Caco-2 (cell line): ENCODE measurements around the gene SMIM10. TPM values are rescaled to one million over a fixed set of nuclear protein-coding genes. Genes with fewer than 3 reads are reported as not detected.

Experiments used
- BruUV-seq: library from RNA; stranded (reverse); fragments of 400-500 nt; replicated peaks from 2 replicates; lab custom pipeline; 2021; lab: Mats Ljungman, UMichigan
- CTCF ChIA-PET: fragments of 300-600 bp; sonication (Branson Sonifier 250); formaldehyde crosslinking; loops from one replicate; lab custom pipeline; 2022; ENCODE audit warnings: antibody characterized with exemption; lab: Charles Lee
- POLR2A ChIA-PET: fragments of 300-600 bp; sonication (Branson Sonifier 250); formaldehyde crosslinking; loops from one replicate; lab custom pipeline; 2022; ENCODE audit warnings: antibody characterized with exemption; lab: Charles Lee
- DNase-seq, 2 experiments: peaks; one replicate each; pipeline versions ENCODE4 v3.0.0 to v3.0.0-alpha.2; 2020 to 2022
- H3K27me3 ChIP-seq: replicated peaks from 2 replicates; pipeline ENCODE4 v1.6.0; 2011; ENCODE audit warnings: low read length; ENCODE audit not compliant: control insufficient read depth, insufficient read depth
- H3K36me3 ChIP-seq: 2 replicates; pipeline ENCODE4 v1.5.1; 2011; ENCODE audit warnings: low read length; ENCODE audit not compliant: control insufficient read depth, insufficient read depth
- H3K4me1 ChIP-seq: fragments of 250-450 bp; sonication (Bioruptor Pico); 2 replicates; pipeline ENCODE4 v1.5.1; 2020; ENCODE audit warnings: mild to moderate bottlenecking
- H3K4me3 ChIP-seq: 2 replicates; pipeline ENCODE4 v1.5.1; 2011; ENCODE audit warnings: low read depth, mild to moderate bottlenecking, control low read depth, low read length
- H3K9me3 ChIP-seq: fragments of 250-450 bp; sonication (Bioruptor Pico); 2 replicates; pipeline ENCODE4 v1.5.1; 2020; ENCODE audit warnings: mild to moderate bottlenecking, moderate library complexity
- H3K27ac Mint-ChIP-seq: one replicate; pipeline ENCODE4 v1.8.0; 2022; ENCODE audit warnings: mixed read lengths; ENCODE audit not compliant: unreplicated experiment
- H3K27me3 Mint-ChIP-seq: one replicate; pipeline ENCODE4 v1.8.0; 2022; ENCODE audit warnings: mixed read lengths; ENCODE audit not compliant: insufficient read depth, unreplicated experiment
- H3K36me3 Mint-ChIP-seq: one replicate; pipeline ENCODE4 v1.8.0; 2022; ENCODE audit warnings: mild to moderate bottlenecking, mixed read lengths; ENCODE audit not compliant: insufficient read depth, unreplicated experiment
- H3K4me1 Mint-ChIP-seq: one replicate; pipeline ENCODE4 v1.8.0; 2022; ENCODE audit warnings: low read depth, mixed read lengths; ENCODE audit not compliant: unreplicated experiment
- H3K4me3 Mint-ChIP-seq: one replicate; pipeline ENCODE4 v1.8.0; 2022; ENCODE audit warnings: mild to moderate bottlenecking, moderate library complexity, mixed read lengths; ENCODE audit not compliant: unreplicated experiment
- H3K9me3 Mint-ChIP-seq: one replicate; pipeline ENCODE4 v1.8.0; 2022; ENCODE audit warnings: mixed read lengths; ENCODE audit not compliant: unreplicated experiment
- CTCF ChIP-seq, 2 experiments: fragments of 200-600 bp in 1 of 2; IDR thresholded peaks; 1 replicate in 1 of 2; 2 replicates in 1 of 2; pipeline versions ENCODE4 v1.5.1 to v1.8.0; 2011 to 2022; ENCODE audit warnings: antibody characterized with exemption in 1 of 2, control low read depth in 1 of 2, inconsistent platforms in 1 of 2, low read depth in 1 of 2, low read length in 1 of 2, mild to moderate bottlenecking in 1 of 2, moderate library complexity in 1 of 2; ENCODE audit not compliant: insufficient read depth in 1 of 2, severe bottlenecking in 1 of 2, unreplicated experiment in 1 of 2
- intact Hi-C: fragments of 100-400 bp; cut with micrococcal nuclease; formaldehyde crosslinking; loops from one replicate; pipeline ENCODE4 v1.10.0; 2022; ENCODE audit not compliant: unreplicated experiment
- total RNA-seq: library from RNA; stranded (reverse); gene quantifications from 2 replicates; pipeline ENCODE4 v1.2.3, GENCODE V29; 2022

The SMIM10 gene
- total RNA-seq, 1 experiment from 2014 or later, result 7.9 TPM

GRCh38 chrX:135006187-135006586, 15.4 kb downstream of the SMIM10 start:
- Mint-ChIP-seq H3K27me3 (no peaks in the 10 kb centered on the region), H3K36me3 (no peaks in the 10 kb centered on the region), H3K9me3 (no peaks in the 10 kb centered on the region), H3K4me3 (no peak overlapping the region), H3K27ac (no peak overlapping the region), H3K4me1 (no peaks in the 10 kb centered on the region)
- no TSS peak for BruUV-seq
- DNase-seq, result no peak
- H3K27me3 ChIP-seq, result no peaks in the 10 kb centered on the region
- ChIA-PET POLR2A (no interaction called here), CTCF (no interaction called here)
- H3K9me3 ChIP-seq, result no peaks in the 10 kb centered on the region
- intact Hi-C loops, result loop anchor here (10.0 kb wide), 1 partner anchor 201 kb away; a partner anchor contains a TSS
- no peak overlapping the region for H3K4me3 ChIP-seq
- TF ChIP-seq CTCF (IDR thresholded peaks at IDR 0.05; ENCODE audit: insufficient read depth in 1 of 2, low read depth in 1 of 2, low read length in 1 of 2, severe bottlenecking in 1 of 2, unreplicated experiment in 1 of 2), result no peak
- H3K4me1 ChIP-seq, result peaks cover 9% of the 10 kb centered on the region
- no peaks in the 10 kb centered on the region for H3K36me3 ChIP-seq

GRCh38 chrX:135009057-135009610, 18.3 kb downstream of the SMIM10 start:
- no peak overlapping the region for H3K4me3 ChIP-seq
- H3K36me3 ChIP-seq, result no peaks in the 10 kb centered on the region
- BruUV-seq, result no TSS peak
- no peaks in the 10 kb centered on the region for H3K9me3 ChIP-seq
- Mint-ChIP-seq H3K9me3 (no peaks in the 10 kb centered on the region), H3K4me1 (no peaks in the 10 kb centered on the region), H3K4me3 (no peak overlapping the region), H3K27ac (no peak overlapping the region), H3K27me3 (no peaks in the 10 kb centered on the region), H3K36me3 (no peaks in the 10 kb centered on the region)
- POLR2A ChIA-PET, result no interaction called here
- intact Hi-C loops, result loop anchor here (10.0 kb wide), 1 partner anchor 204 kb away; a partner anchor contains a TSS
- peaks cover 9% of the 10 kb centered on the region for H3K4me1 ChIP-seq
- no peak for DNase-seq
- H3K27me3 ChIP-seq, result no peaks in the 10 kb centered on the region
- TF ChIP-seq CTCF (IDR thresholded peaks at IDR 0.05; ENCODE audit: insufficient read depth in 1 of 2, low read depth in 1 of 2, low read length in 1 of 2, severe bottlenecking in 1 of 2, unreplicated experiment in 1 of 2), result no peak
- CTCF ChIA-PET, result no interaction called here

- CTCF ChIA-PET, result no interaction called here
- H3K27me3 ChIP-seq, result no peaks in the 10 kb centered on the region
- no peak for DNase-seq
- H3K36me3 Mint-ChIP-seq, result no peaks in the 10 kb centered on the region
- POLR2A ChIA-PET, result no interaction called here
- no peaks in the 10 kb centered on the region for H3K9me3 ChIP-seq
- peaks cover 9% of the 10 kb centered on the region for H3K4me1 ChIP-seq
- H3K9me3 Mint-ChIP-seq, result no peaks in the 10 kb centered on the region
- H3K36me3 ChIP-seq, result no peaks in the 10 kb centered on the region
- no peak overlapping the region for H3K27ac Mint-ChIP-seq
- TF ChIP-seq CTCF (IDR thresholded peaks at IDR 0.05; ENCODE audit: insufficient read depth in 1 of 2, low read depth in 1 of 2, low read length in 1 of 2, severe bottlenecking in 1 of 2, unreplicated experiment in 1 of 2), result no peak
- H3K4me1 Mint-ChIP-seq, result no peaks in the 10 kb centered on the region
- H3K27me3 Mint-ChIP-seq, result no peaks in the 10 kb centered on the region
- no peak overlapping the region for H3K4me3 Mint-ChIP-seq
- intact Hi-C loops, result loop anchor here (10.0 kb wide), 1 partner anchor 205 kb away; a partner anchor contains a TSS
- no peak overlapping the region for H3K4me3 ChIP-seq
- no TSS peak for BruUV-seq
Observed at GRCh38 chrX:135009838-135010237, 19.0 kb downstream of the SMIM10 start.
